Glutamatergic neuron (in vitro differentiated cells): ENCODE data around the gene GRID1. TPM values are rescaled to one million over a fixed set of nuclear protein-coding genes. Genes with fewer than 3 reads are reported as not detected.

ENCODE experiments used
- DNase-seq: peaks from one replicate; pipeline ENCODE4 v3.0.0; 2022
- H3K27ac Mint-ChIP-seq: one replicate; pipeline ENCODE4 v1.8.0; 2020; ENCODE audit warnings: mild to moderate bottlenecking, mixed read lengths, inconsistent platforms; ENCODE audit not compliant: unreplicated experiment
- H3K27me3 Mint-ChIP-seq: one replicate; pipeline ENCODE4 v1.8.0; 2020; ENCODE audit warnings: mild to moderate bottlenecking, moderate library complexity, mixed read lengths, inconsistent platforms; ENCODE audit not compliant: unreplicated experiment
- H3K36me3 Mint-ChIP-seq: one replicate; pipeline ENCODE4 v1.8.0; 2020; ENCODE audit warnings: mild to moderate bottlenecking, mixed read lengths, inconsistent platforms; ENCODE audit not compliant: unreplicated experiment
- H3K4me1 Mint-ChIP-seq: one replicate; pipeline ENCODE4 v1.8.0; 2020; ENCODE audit warnings: mild to moderate bottlenecking, low read depth, mixed read lengths, inconsistent platforms; ENCODE audit not compliant: unreplicated experiment
- H3K4me3 Mint-ChIP-seq: one replicate; pipeline ENCODE4 v1.8.0; 2020; ENCODE audit warnings: mild to moderate bottlenecking, mixed read lengths, inconsistent platforms; ENCODE audit not compliant: unreplicated experiment
- H3K9me3 Mint-ChIP-seq: one replicate; pipeline ENCODE4 v1.8.0; 2020; ENCODE audit warnings: mild to moderate bottlenecking, moderate library complexity, mixed read lengths, inconsistent platforms; ENCODE audit not compliant: unreplicated experiment
- CTCF ChIP-seq: fragments of 200-600 bp; sonication (generic); IDR thresholded peaks from one replicate; pipeline ENCODE4 v1.5.0; 2021; ENCODE audit not compliant: partially characterized antibody, unreplicated experiment
- total RNA-seq: library from RNA; stranded (reverse); fragmentation: NEBNext Ultra II Directional; extraction: Animal tissue kit (Norgen Biotek cat#: 25700); gene quantifications from one replicate; pipeline ENCODE4 v1.2.1, GENCODE V29; 2021; ENCODE audit not compliant: unreplicated experiment

GRID1 gene
- total RNA-seq, 1 donor from 2014 or later, result 8.0 TPM

- no peak overlapping the region for H3K4me3 Mint-ChIP-seq
- no peaks in the 10 kb centered on the region for H3K4me1 Mint-ChIP-seq
- peaks cover 2% of the 10 kb centered on the region for H3K27me3 Mint-ChIP-seq
- DNase-seq, result no peak
- TF ChIP-seq CTCF, result no peak
- H3K27ac Mint-ChIP-seq, result no peak overlapping the region
- H3K9me3 Mint-ChIP-seq, result peaks cover 7% of the 10 kb centered on the region
- peaks cover 22% of the 10 kb centered on the region for H3K36me3 Mint-ChIP-seq
Observed at GRCh38 chr10:85961073-85961472, 405.5 kb downstream of the GRID1 start.

- peaks cover 7% of the 10 kb centered on the region for H3K9me3 Mint-ChIP-seq
Observed at GRCh38 chr10:85959239-85959638, 407.4 kb downstream of the GRID1 start.

GRCh38 chr10:85950921-85951320, 415.7 kb downstream of the GRID1 start:
- Mint-ChIP-seq H3K27me3 (no peaks in the 10 kb centered on the region), H3K4me1 (no peaks in the 10 kb centered on the region), H3K36me3 (no peaks in the 10 kb centered on the region), H3K9me3 (peaks cover 2% of the 10 kb centered on the region), H3K27ac (no peak overlapping the region), H3K4me3 (no peak overlapping the region)
- TF ChIP-seq CTCF, result no peak
- no peak for DNase-seq

More at GRCh38 chr10:85959239-85959638, 407.4 kb downstream of the GRID1 start:
- no peak for TF ChIP-seq CTCF
- Mint-ChIP-seq H3K27ac (no peak overlapping the region), H3K36me3 (peaks cover 19% of the 10 kb centered on the region), H3K4me1 (no peaks in the 10 kb centered on the region), H3K4me3 (no peak overlapping the region), H3K27me3 (no peaks in the 10 kb centered on the region)
- DNase-seq, result no peak

- H3K9me3 Mint-ChIP-seq, result peaks cover 2% of the 10 kb centered on the region
- TF ChIP-seq CTCF, result no peak
- no peak overlapping the region for H3K27ac Mint-ChIP-seq
- H3K4me3 Mint-ChIP-seq, result no peak overlapping the region
- DNase-seq, result no peak
- no peaks in the 10 kb centered on the region for H3K36me3 Mint-ChIP-seq
- H3K27me3 Mint-ChIP-seq, result no peaks in the 10 kb centered on the region
- H3K4me1 Mint-ChIP-seq, result no peaks in the 10 kb centered on the region
Observed at GRCh38 chr10:85946713-85947326, 419.8 kb downstream of the GRID1 start.

- H3K27ac Mint-ChIP-seq, result no peak overlapping the region
- TF ChIP-seq CTCF, result no peak
- no peak for DNase-seq
- H3K4me1 Mint-ChIP-seq, result no peaks in the 10 kb centered on the region
- no peaks in the 10 kb centered on the region for H3K9me3 Mint-ChIP-seq
- peaks cover 4% of the 10 kb centered on the region for H3K27me3 Mint-ChIP-seq
- no peaks in the 10 kb centered on the region for H3K36me3 Mint-ChIP-seq
- H3K4me3 Mint-ChIP-seq, result no peak overlapping the region
Observed at GRCh38 chr10:85936161-85936560, 430.4 kb downstream of the GRID1 start.
